ENCODE data around the gene SLC25A19. TPM values are rescaled to one million over a fixed set of nuclear protein-coding genes. Genes with fewer than 3 reads are reported as not detected.

The SLC25A19 gene
- total and polyA plus RNA-seq, 2 experiments from 2014 or later = 17.9 to 22.4 TPM

DNA sequence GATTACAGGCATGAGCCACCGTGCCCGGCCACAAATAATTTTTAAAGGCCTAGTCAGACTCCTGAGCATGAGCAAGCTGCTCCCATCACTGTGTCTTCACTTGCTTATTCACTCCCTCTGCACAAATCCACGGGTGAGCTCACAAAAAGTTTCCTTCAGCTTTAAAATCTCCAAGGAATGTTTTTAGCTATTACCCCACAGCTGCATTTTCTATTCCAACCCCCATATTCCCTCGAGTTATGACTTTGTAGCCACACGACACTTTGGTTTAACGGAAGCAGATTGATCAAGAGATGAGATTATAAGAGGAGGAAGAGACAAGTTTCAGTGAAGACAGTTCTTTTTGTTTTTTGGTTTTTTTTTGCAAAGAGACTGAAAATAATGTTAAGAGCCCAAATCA lies 49.1 kb upstream of the SLC25A19 start:
- no peak for DNase-seq (ENCODE audit: low spot score)

More for the DNA sequence above, 49.1 kb upstream of the SLC25A19 start:
- no peak for ATAC-seq
- no peaks in the 10 kb centered on the region for H3K9me2 ChIP-seq (ENCODE audit: insufficient read depth)
- H4K20me1 ChIP-seq (replicated peaks; ENCODE audit: insufficient read depth) = peaks cover 8% of the 10 kb centered on the region; the same call in 1 of the 2 replicates
- Mint-ChIP-seq H3K9me3 (no peaks in the 10 kb centered on the region), H3K27ac (peak overlapping the region; percentile 3; the same call in 1 of the 2 replicates), H3K4me3 (no peak overlapping the region), H3K27me3 (ENCODE audit: insufficient read depth, low read depth, poor library complexity) (no peaks in the 10 kb centered on the region), H3K4me1 (peaks cover 37% of the 10 kb centered on the region), H3K36me3 (ENCODE audit: low read depth) (peaks cover 2% of the 10 kb centered on the region; the same call in 1 of the 3 replicates)
- H3K79me2 ChIP-seq (replicated peaks; ENCODE audit: insufficient read depth) = peaks cover 95% of the 10 kb centered on the region
- peaks cover 42% of the 10 kb centered on the region for H3K4me1 ChIP-seq (ENCODE audit: insufficient read depth)
- H3K27me3 ChIP-seq (ENCODE audit: insufficient read depth) = no peaks in the 10 kb centered on the region
- H2AFZ ChIP-seq = no peak overlapping the region
- H3K36me3 ChIP-seq (ENCODE audit: insufficient read depth) = no peaks in the 10 kb centered on the region
- H3K27ac ChIP-seq (ENCODE audit: low read depth) = peak overlapping the region; percentile 51
- H3K4me2 ChIP-seq = no peak overlapping the region
- no peak overlapping the region for H3K4me3 ChIP-seq
- H3F3A ChIP-seq (replicated peaks; ENCODE audit: low read depth) = 0 out of 2 replicates have a peak, but pooled peaks cover 3% of the 10 kb centered on the region
- TF ChIP-seq ZNF114 (CRISPR knock-in tag; IDR thresholded peaks at IDR 0.05) (no peak), JUNB (IDR thresholded peaks at IDR 0.05; ENCODE audit: unreplicated experiment) (no peak), STAT1 (IDR thresholded peaks at IDR 0.05; ENCODE audit: unreplicated experiment) (no peak), EZH2phosphoT487 (IDR thresholded peaks at IDR 0.05; ENCODE audit: unreplicated experiment) (no peak), EZH2 (IDR thresholded peaks at IDR 0.05; ENCODE audit: low read depth, unreplicated experiment) (no peak), NANOG (IDR thresholded peaks at IDR 0.05; ENCODE audit: borderline replicate concordance) (no peak), CREB1 (CRISPR knock-in tag; IDR thresholded peaks at IDR 0.05; ENCODE audit: low read depth) (no peak), POLR2AphosphoS5 (IDR thresholded peaks at IDR 0.05; ENCODE audit: low read depth) (no peak), ZNF331 (CRISPR knock-in tag; IDR thresholded peaks at IDR 0.05; ENCODE audit: low read depth) (no peak)
- TF ChIP-seq, protein P1, sequence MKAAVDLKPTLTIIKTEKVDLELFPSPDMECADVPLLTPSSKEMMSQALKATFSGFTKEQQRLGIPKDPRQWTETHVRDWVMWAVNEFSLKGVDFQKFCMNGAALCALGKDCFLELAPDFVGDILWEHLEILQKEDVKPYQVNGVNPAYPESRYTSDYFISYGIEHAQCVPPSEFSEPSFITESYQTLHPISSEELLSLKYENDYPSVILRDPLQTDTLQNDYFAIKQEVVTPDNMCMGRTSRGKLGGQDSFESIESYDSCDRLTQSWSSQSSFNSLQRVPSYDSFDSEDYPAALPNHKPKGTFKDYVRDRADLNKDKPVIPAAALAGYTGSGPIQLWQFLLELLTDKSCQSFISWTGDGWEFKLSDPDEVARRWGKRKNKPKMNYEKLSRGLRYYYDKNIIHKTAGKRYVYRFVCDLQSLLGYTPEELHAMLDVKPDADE (IDR thresholded peaks at IDR 0.05) = no peak
- TF ChIP-seq, protein P2, sequence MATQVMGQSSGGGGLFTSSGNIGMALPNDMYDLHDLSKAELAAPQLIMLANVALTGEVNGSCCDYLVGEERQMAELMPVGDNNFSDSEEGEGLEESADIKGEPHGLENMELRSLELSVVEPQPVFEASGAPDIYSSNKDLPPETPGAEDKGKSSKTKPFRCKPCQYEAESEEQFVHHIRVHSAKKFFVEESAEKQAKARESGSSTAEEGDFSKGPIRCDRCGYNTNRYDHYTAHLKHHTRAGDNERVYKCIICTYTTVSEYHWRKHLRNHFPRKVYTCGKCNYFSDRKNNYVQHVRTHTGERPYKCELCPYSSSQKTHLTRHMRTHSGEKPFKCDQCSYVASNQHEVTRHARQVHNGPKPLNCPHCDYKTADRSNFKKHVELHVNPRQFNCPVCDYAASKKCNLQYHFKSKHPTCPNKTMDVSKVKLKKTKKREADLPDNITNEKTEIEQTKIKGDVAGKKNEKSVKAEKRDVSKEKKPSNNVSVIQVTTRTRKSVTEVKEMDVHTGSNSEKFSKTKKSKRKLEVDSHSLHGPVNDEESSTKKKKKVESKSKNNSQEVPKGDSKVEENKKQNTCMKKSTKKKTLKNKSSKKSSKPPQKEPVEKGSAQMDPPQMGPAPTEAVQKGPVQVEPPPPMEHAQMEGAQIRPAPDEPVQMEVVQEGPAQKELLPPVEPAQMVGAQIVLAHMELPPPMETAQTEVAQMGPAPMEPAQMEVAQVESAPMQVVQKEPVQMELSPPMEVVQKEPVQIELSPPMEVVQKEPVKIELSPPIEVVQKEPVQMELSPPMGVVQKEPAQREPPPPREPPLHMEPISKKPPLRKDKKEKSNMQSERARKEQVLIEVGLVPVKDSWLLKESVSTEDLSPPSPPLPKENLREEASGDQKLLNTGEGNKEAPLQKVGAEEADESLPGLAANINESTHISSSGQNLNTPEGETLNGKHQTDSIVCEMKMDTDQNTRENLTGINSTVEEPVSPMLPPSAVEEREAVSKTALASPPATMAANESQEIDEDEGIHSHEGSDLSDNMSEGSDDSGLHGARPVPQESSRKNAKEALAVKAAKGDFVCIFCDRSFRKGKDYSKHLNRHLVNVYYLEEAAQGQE (IDR thresholded peaks at IDR 0.05; ENCODE audit: unreplicated experiment) = no peak
- TF ChIP-seq, protein P3, sequence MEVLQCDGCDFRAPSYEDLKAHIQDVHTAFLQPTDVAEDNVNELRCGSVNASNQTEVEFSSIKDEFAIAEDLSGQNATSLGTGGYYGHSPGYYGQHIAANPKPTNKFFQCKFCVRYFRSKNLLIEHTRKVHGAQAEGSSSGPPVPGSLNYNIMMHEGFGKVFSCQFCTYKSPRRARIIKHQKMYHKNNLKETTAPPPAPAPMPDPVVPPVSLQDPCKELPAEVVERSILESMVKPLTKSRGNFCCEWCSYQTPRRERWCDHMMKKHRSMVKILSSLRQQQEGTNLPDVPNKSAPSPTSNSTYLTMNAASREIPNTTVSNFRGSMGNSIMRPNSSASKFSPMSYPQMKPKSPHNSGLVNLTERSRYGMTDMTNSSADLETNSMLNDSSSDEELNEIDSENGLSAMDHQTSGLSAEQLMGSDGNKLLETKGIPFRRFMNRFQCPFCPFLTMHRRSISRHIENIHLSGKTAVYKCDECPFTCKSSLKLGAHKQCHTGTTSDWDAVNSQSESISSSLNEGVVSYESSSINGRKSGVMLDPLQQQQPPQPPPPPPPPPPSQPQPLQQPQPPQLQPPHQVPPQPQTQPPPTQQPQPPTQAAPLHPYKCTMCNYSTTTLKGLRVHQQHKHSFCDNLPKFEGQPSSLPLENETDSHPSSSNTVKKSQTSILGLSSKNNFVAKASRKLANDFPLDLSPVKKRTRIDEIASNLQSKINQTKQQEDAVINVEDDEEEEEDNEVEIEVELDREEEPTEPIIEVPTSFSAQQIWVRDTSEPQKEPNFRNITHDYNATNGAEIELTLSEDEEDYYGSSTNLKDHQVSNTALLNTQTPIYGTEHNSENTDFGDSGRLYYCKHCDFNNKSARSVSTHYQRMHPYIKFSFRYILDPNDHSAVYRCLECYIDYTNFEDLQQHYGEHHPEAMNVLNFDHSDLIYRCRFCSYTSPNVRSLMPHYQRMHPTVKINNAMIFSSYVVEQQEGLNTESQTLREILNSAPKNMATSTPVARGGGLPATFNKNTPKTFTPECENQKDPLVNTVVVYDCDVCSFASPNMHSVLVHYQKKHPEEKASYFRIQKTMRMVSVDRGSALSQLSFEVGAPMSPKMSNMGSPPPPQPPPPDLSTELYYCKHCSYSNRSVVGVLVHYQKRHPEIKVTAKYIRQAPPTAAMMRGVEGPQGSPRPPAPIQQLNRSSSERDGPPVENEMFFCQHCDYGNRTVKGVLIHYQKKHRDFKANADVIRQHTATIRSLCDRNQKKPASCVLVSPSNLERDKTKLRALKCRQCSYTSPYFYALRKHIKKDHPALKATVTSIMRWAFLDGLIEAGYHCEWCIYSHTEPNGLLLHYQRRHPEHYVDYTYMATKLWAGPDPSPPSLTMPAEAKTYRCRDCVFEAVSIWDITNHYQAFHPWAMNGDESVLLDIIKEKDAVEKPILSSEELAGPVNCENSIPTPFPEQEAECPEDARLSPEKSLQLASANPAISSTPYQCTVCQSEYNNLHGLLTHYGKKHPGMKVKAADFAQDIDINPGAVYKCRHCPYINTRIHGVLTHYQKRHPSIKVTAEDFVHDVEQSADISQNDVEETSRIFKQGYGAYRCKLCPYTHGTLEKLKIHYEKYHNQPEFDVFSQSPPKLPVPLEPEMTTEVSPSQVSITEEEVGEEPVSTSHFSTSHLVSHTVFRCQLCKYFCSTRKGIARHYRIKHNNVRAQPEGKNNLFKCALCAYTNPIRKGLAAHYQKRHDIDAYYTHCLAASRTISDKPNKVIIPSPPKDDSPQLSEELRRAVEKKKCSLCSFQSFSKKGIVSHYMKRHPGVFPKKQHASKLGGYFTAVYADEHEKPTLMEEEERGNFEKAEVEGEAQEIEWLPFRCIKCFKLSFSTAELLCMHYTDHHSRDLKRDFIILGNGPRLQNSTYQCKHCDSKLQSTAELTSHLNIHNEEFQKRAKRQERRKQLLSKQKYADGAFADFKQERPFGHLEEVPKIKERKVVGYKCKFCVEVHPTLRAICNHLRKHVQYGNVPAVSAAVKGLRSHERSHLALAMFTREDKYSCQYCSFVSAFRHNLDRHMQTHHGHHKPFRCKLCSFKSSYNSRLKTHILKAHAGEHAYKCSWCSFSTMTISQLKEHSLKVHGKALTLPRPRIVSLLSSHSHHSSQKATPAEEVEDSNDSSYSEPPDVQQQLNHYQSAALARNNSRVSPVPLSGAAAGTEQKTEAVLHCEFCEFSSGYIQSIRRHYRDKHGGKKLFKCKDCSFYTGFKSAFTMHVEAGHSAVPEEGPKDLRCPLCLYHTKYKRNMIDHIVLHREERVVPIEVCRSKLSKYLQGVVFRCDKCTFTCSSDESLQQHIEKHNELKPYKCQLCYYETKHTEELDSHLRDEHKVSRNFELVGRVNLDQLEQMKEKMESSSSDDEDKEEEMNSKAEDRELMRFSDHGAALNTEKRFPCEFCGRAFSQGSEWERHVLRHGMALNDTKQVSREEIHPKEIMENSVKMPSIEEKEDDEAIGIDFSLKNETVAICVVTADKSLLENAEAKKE (CRISPR knock-in tag; IDR thresholded peaks at IDR 0.05) = no peak
- TF ChIP-seq, protein P4, sequence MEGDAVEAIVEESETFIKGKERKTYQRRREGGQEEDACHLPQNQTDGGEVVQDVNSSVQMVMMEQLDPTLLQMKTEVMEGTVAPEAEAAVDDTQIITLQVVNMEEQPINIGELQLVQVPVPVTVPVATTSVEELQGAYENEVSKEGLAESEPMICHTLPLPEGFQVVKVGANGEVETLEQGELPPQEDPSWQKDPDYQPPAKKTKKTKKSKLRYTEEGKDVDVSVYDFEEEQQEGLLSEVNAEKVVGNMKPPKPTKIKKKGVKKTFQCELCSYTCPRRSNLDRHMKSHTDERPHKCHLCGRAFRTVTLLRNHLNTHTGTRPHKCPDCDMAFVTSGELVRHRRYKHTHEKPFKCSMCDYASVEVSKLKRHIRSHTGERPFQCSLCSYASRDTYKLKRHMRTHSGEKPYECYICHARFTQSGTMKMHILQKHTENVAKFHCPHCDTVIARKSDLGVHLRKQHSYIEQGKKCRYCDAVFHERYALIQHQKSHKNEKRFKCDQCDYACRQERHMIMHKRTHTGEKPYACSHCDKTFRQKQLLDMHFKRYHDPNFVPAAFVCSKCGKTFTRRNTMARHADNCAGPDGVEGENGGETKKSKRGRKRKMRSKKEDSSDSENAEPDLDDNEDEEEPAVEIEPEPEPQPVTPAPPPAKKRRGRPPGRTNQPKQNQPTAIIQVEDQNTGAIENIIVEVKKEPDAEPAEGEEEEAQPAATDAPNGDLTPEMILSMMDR (conservative IDR thresholded peaks at IDR 0.05; ENCODE audit: low read depth in 2 of 2) = no peak

All from GM23338 (cell line).